GM23338 (cell line): ENCODE measurements around the gene MOB3B. TPM values are rescaled to one million over a fixed set of nuclear protein-coding genes. Genes with fewer than 3 reads are reported as not detected.

Source experiments
- ATAC-seq: fragments of 200-7000 bp; cut with Tn5 transposase; 3 replicates; pipeline ENCODE4 v1.9.1; 2020
- DNase-seq: peaks from one replicate; pipeline ENCODE4 v3.0.0-alpha.2; 2015; ENCODE audit warnings: low spot score
- H2AFZ ChIP-seq: fragments of 200-600 bp; sonication (generic); 2 replicates; pipeline ENCODE4 v1.8.0; 2016; ENCODE audit warnings: antibody characterized with exemption, mild to moderate bottlenecking, moderate library complexity
- H3F3A ChIP-seq: fragments of 200-600 bp; sonication (generic); replicated peaks from 2 replicates; pipeline ENCODE4 v1.8.0; 2017; ENCODE audit warnings: antibody characterized with exemption, mixed run types, low read depth
- H3K27ac ChIP-seq: fragments of 200-600 bp; sonication (generic); 2 replicates; pipeline ENCODE4 v1.6.1; 2016; ENCODE audit warnings: low read depth
- H3K27me3 ChIP-seq: fragments of 200-600 bp; sonication (generic); 2 replicates; pipeline ENCODE4 v1.8.0; 2016; ENCODE audit warnings: mild to moderate bottlenecking, mixed run types, moderate library complexity; ENCODE audit not compliant: insufficient read depth
- H3K36me3 ChIP-seq: fragments of 200-600 bp; sonication (generic); 2 replicates; pipeline ENCODE4 v1.8.0; 2016; ENCODE audit warnings: mild to moderate bottlenecking; ENCODE audit not compliant: insufficient read depth
- H3K4me1 ChIP-seq: fragments of 200-600 bp; sonication (generic); 2 replicates; pipeline ENCODE4 v1.8.0; 2016; ENCODE audit warnings: mild to moderate bottlenecking, moderate library complexity; ENCODE audit not compliant: insufficient read depth
- H3K4me2 ChIP-seq: fragments of 200-600 bp; sonication (generic); 2 replicates; pipeline ENCODE4 v1.7.1; 2017; ENCODE audit warnings: mixed run types
- H3K4me3 ChIP-seq: fragments of 200-600 bp; sonication (generic); 2 replicates; pipeline ENCODE4 v1.6.1; 2016; ENCODE audit warnings: mixed run types
- H3K79me2 ChIP-seq: fragments of 200-600 bp; sonication (generic); replicated peaks from 2 replicates; pipeline ENCODE4 v1.8.0; 2017; ENCODE audit warnings: mild to moderate bottlenecking; ENCODE audit not compliant: insufficient read depth
- H3K9me2 ChIP-seq: fragments of 200-600 bp; sonication (generic); 2 replicates; pipeline ENCODE4 v1.8.0; 2017; ENCODE audit not compliant: insufficient read depth
- H4K20me1 ChIP-seq: fragments of 200-600 bp; sonication (generic); replicated peaks from 2 replicates; pipeline ENCODE4 v1.8.0; 2017; ENCODE audit warnings: mild to moderate bottlenecking; ENCODE audit not compliant: insufficient read depth
- H3K27ac Mint-ChIP-seq: 2 replicates; pipeline ENCODE4 v1.8.0; 2020; ENCODE audit warnings: inconsistent platforms, mild to moderate bottlenecking, moderate library complexity, mixed read lengths
- H3K27me3 Mint-ChIP-seq: 3 replicates; pipeline ENCODE4 v1.8.0; 2022; ENCODE audit warnings: low read depth, mild to moderate bottlenecking, moderate library complexity, mixed read lengths, inconsistent platforms; ENCODE audit not compliant: insufficient read depth, poor library complexity
- H3K36me3 Mint-ChIP-seq: 3 replicates; pipeline ENCODE4 v1.8.0; 2021; ENCODE audit warnings: low read depth, mild to moderate bottlenecking, inconsistent platforms, moderate library complexity, mixed read lengths
- H3K4me1 Mint-ChIP-seq: 3 replicates; pipeline ENCODE4 v1.8.0; 2020; ENCODE audit warnings: mild to moderate bottlenecking, inconsistent platforms, mixed read lengths
- H3K4me3 Mint-ChIP-seq: 3 replicates; pipeline ENCODE4 v1.8.0; 2021; ENCODE audit warnings: moderate library complexity, mild to moderate bottlenecking, inconsistent platforms, mixed read lengths
- H3K9me3 Mint-ChIP-seq: 3 replicates; pipeline ENCODE4 v1.8.0; 2020; ENCODE audit warnings: moderate library complexity, mild to moderate bottlenecking, inconsistent platforms, mixed read lengths
- ETS1 ChIP-seq: IDR thresholded peaks from 2 replicates; pipeline ENCODE4 v1.6.1; 2016; ENCODE audit warnings: antibody characterized with exemption
- STAT1 ChIP-seq: IDR thresholded peaks from one replicate; pipeline ENCODE4 v1.6.1; 2016; ENCODE audit warnings: antibody characterized with exemption; ENCODE audit not compliant: unreplicated experiment
- ZNF462 ChIP-seq: fragments of 250-450 bp; sonication (Bioruptor Pico); IDR thresholded peaks from 2 replicates; pipeline ENCODE4 v1.5.0; 2020; ENCODE audit warnings: mild to moderate bottlenecking, moderate library complexity
- polyA plus RNA-seq: library from polyadenylated mRNA; unstranded; fragments of >200 nt; fragmentation: Nextera tagmentation; extraction: Ambion mirVana; gene quantifications from 2 replicates; pipeline ENCODE4 v1.2.1, GENCODE V29; 2016
- total RNA-seq: library from RNA; depleted of rRNA; stranded (reverse); fragments of >200 nt; shearing (Covaris generic); gene quantifications from 2 replicates; pipeline ENCODE4 v1.2.3, GENCODE V29; 2014
- TF ChIP-seq, protein P1 (sequence below), 2 experiments: fragments of 200-600 bp in 1 of 2; sonication (generic) in 1 of 2; conservative IDR thresholded peaks; 2 replicates each; pipeline versions ENCODE4 v1.5.1 to v1.6.1; 2016 to 2017; ENCODE audit warnings: antibody characterized with exemption in 2 of 2, low read depth in 2 of 2, mild to moderate bottlenecking in 2 of 2, moderate library complexity in 1 of 2

The MOB3B gene
- total and polyA plus RNA-seq, 2 experiments from 2014 or later, result 7.6 to 12.1 TPM

GRCh38 chr9:27335075-27335474 lies 194.5 kb downstream of the MOB3B start (continued):
- TF ChIP-seq ZNF462 (no peak), STAT1 (no peak)

GRCh38 chr9:27333241-27334052 lies 196.2 kb downstream of the MOB3B start:
- Histone ChIP-seq H3K27ac (peak overlapping the region; percentile 36), H2AFZ (no peak overlapping the region), H3K79me2 (no peaks in the 10 kb centered on the region), H3K9me2 (no peaks in the 10 kb centered on the region), H3F3A (no peaks in the 10 kb centered on the region), H3K4me3 (no peak overlapping the region), H3K4me2 (0 out of 2 replicates have a peak overlapping the region, but pooled peaks have one; percentile 1), H4K20me1 (peaks cover 5% of the 10 kb centered on the region; the same call in 1 of the 2 replicates), H3K4me1 (peaks cover 21% of the 10 kb centered on the region), H3K27me3 (no peaks in the 10 kb centered on the region), H3K36me3 (no peaks in the 10 kb centered on the region)
- DNase-seq, result peak; percentile 96
- Mint-ChIP-seq H3K27ac (peak overlapping the region; percentile 63), H3K4me1 (peaks cover 57% of the 10 kb centered on the region), H3K36me3 (peaks cover 11% of the 10 kb centered on the region; the same call in 2 of the 3 replicates), H3K9me3 (no peaks in the 10 kb centered on the region), H3K4me3 (0 out of 3 replicates have a peak overlapping the region, but pooled peaks have one; percentile 0), H3K27me3 (peaks cover 5% of the 10 kb centered on the region)
- TF ChIP-seq ZNF462 (peak; percentile 32; the same call in 1 of the 2 replicates), ETS1 (no peak)
- TF ChIP-seq, protein P1, sequence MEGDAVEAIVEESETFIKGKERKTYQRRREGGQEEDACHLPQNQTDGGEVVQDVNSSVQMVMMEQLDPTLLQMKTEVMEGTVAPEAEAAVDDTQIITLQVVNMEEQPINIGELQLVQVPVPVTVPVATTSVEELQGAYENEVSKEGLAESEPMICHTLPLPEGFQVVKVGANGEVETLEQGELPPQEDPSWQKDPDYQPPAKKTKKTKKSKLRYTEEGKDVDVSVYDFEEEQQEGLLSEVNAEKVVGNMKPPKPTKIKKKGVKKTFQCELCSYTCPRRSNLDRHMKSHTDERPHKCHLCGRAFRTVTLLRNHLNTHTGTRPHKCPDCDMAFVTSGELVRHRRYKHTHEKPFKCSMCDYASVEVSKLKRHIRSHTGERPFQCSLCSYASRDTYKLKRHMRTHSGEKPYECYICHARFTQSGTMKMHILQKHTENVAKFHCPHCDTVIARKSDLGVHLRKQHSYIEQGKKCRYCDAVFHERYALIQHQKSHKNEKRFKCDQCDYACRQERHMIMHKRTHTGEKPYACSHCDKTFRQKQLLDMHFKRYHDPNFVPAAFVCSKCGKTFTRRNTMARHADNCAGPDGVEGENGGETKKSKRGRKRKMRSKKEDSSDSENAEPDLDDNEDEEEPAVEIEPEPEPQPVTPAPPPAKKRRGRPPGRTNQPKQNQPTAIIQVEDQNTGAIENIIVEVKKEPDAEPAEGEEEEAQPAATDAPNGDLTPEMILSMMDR (conservative IDR thresholded peaks at IDR 0.05; ENCODE audit: low read depth in 2 of 2), result peak; percentile 75 to 92
- ATAC-seq, result peak; percentile 98
